ENCODE results near the gene LMOD1. TPM values are rescaled to one million over a fixed set of nuclear protein-coding genes. Genes with fewer than 3 reads are reported as not detected.
"Not testable (repeated sequence)": the region's sequence is repeated elsewhere in the genome, so short reads cannot be mapped to it uniquely, and the experiment has no call there.

The LMOD1 gene
- polyA plus RNA-seq, 5 donors: 3.5 to 8.2 (median 5.1) TPM

DNA sequence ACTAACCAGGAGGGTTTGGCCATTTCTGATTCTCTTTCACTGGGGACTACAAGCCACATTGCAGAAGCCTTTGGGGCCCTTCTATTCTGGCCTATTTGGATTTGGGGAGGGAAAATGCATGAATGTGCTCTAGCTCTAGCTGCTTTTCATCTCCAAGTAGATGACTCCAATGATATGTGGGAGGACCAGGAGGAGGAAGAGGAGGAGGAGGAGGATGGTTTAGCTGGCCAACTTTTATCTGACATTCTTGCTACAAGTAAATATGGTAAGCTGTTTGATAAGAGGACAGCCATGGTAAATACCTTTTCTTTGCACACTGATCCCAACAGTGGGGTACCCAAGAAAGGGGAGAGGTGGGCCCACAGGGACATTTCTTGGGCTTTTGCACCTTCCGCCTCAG, 71.7 kb downstream of the LMOD1 start:
- no peak for DNase-seq

- DNase-seq: no peak
These were observed 76.0 kb downstream of the LMOD1 start for GRCh38 chr1:201870397-201870796.

GRCh38 chr1:201861448-201861847, 84.9 kb downstream of the LMOD1 start:
- DNase-seq: no peak

- DNase-seq: no peak
These were observed 86.9 kb downstream of the LMOD1 start for GRCh38 chr1:201859424-201859823.

DNA sequence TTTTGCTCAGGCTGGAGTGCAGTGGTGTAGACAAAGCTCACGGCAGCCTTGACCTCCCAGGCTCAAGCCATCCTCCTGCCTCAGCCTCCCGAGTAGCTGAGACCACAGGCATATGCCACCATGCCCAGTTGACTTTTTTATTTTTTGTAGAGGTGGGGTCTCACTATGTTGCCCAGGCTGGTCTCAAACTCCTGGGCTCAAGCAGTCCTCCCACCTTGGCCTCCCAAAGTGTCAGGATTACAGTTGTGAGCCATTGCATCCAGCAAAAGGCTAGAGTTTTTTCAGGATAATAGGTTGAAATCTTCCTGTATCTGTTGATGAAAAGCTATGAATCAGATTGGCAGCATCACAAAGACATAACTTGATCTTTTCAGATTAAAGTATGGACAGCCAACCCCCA, 89.6 kb downstream of the LMOD1 start:
- DNase-seq: not testable (repeated sequence)

- DNase-seq: no peak
These were observed 94.4 kb downstream of the LMOD1 start for GRCh38 chr1:201851949-201852348.

GRCh38 chr1:201850053-201850397, 96.3 kb downstream of the LMOD1 start:
- peak; percentile 40 to 42 for DNase-seq

DNA sequence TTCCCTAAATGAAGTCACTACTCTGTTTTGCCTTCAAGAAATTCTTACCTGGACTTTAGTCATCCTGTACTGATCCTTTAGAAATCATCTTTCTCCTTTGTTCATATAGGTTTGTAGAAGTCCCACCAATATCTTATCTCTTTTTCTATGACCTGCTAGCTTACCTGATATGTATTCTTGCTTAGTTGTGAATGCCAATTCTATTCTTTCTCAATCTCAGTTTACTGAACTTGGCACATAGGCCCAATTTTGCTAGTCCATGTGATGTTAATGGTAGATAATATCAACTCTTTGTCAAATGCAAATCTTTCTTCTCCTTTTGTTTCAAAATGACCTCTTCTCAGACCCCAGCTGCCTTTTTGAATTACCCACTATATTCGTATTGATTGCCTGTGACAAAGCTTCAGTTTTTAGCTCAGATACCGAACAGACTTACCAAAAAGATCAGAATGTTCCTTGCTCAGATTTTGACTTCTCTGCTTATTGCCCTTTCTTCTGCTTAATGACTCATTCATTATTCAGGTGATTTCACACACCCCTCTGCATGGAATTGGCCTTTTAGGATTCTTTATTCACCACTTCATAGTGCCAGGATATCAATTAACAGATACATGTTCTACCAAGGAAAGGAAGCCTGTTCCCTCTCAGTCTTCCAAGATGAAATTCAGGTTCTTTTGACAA, 96.8 kb downstream of the LMOD1 start:
- no peak for DNase-seq

DNA sequence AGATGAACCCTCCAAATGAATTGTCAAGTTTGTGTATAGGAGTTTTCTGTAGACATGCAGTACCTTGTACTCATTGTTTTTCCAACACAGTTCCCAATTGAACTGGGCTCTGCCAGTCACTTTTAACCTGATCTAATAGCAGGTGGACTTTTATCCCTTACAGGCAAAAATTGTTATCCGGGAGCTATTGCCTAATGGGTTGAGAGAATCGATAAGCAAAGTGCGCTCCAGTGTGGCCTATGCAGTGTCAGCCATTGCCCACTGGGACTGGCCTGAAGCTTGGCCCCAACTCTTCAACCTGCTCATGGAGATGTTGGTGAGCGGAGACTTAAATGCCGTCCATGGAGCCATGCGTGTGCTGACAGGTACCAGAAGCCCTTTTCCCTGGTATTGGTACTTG, 98.1 kb downstream of the LMOD1 start:
- no peak for DNase-seq

GRCh38 chr1:201847150-201847549, 99.2 kb downstream of the LMOD1 start:
- DNase-seq: no peak

Other genes starting within 250 kb of the LMOD1 start
- 10 to 100 TPM; 71.0 to 98.4 (median 92.2) TPM for gene IPO9, start 117.4 kb downstream of the LMOD1 start, polyA plus RNA-seq (ENCODE audit: insufficient read depth in 1 of 5, insufficient read length in 5 of 5, low replicate concordance in 1 of 5)
- gene SHISA4, start 57.6 kb downstream of the LMOD1 start, polyA plus RNA-seq (ENCODE audit: insufficient read depth in 1 of 5, insufficient read length in 5 of 5, low replicate concordance in 1 of 5): 10 to 100 TPM; 14.7 to 25.6 (median 18.5) TPM
- gene TIMM17A, start 9.0 kb upstream of the LMOD1 start, polyA plus RNA-seq (ENCODE audit: insufficient read depth in 1 of 5, insufficient read length in 5 of 5, low replicate concordance in 1 of 5): 10 to 100 TPM; 46.5 to 54.9 (median 51.1) TPM
- gene RNPEP, start 36.1 kb upstream of the LMOD1 start, polyA plus RNA-seq (ENCODE audit: insufficient read depth in 1 of 5, insufficient read length in 5 of 5, low replicate concordance in 1 of 5): 10 to 100 TPM; 54.7 to 66.3 (median 59.5) TPM
- 10 to 100 TPM; 54.6 to 93.2 (median 63.4) TPM for gene ELF3, start 64.0 kb upstream of the LMOD1 start, polyA plus RNA-seq (ENCODE audit: insufficient read depth in 1 of 5, insufficient read length in 5 of 5, low replicate concordance in 1 of 5)
- gene GPR37L1, start 176.4 kb upstream of the LMOD1 start, polyA plus RNA-seq (ENCODE audit: insufficient read depth in 1 of 5, insufficient read length in 5 of 5, low replicate concordance in 1 of 5): under 1 TPM; 0.06 to 0.12 (median 0.07) TPM
- gene ARL8A, start 198.2 kb upstream of the LMOD1 start, polyA plus RNA-seq (ENCODE audit: insufficient read depth in 1 of 5, insufficient read length in 5 of 5, low replicate concordance in 1 of 5): 10 to 100 TPM; 36.5 to 47.3 (median 43.8) TPM
- 1 to 10 TPM; 1.2 to 1.5 (median 1.4) TPM for gene PTPN7, start 214.1 kb upstream of the LMOD1 start, polyA plus RNA-seq (ENCODE audit: insufficient read depth in 1 of 5, insufficient read length in 5 of 5, low replicate concordance in 1 of 5)
- gene LGR6, start 247.3 kb upstream of the LMOD1 start, polyA plus RNA-seq (ENCODE audit: insufficient read depth in 1 of 5, insufficient read length in 5 of 5, low replicate concordance in 1 of 5): 1 to 10 TPM in 3 of 5 donors, under 1 TPM in 2; 0.61 to 1.7 (median 1.2) TPM